ENCODE data around the gene MRPL10. TPM values are rescaled to one million over a fixed set of nuclear protein-coding genes. Genes with fewer than 3 reads are reported as not detected.

The MRPL10 gene
- polyA plus RNA-seq, 2 donors, result 17.5 to 30.4 TPM

- Histone ChIP-seq H3K4me1 (ENCODE audit: control insufficient read depth in 2 of 2, insufficient read depth in 2 of 2, low read length in 1 of 2) (peaks cover 3 to 7% of the 10 kb centered on the region in 2 donors), H3K9me3 (ENCODE audit: control insufficient read depth in 2 of 2, insufficient read depth in 1 of 2, low read depth in 1 of 2, low read length in 1 of 2) (no peaks in the 10 kb centered on the region), H3K27ac (ENCODE audit: low read depth in 2 of 2, low read length in 1 of 2) (no peak overlapping the region), H3K27me3 (ENCODE audit: control insufficient read depth in 1 of 2, insufficient read depth in 2 of 2, low read length in 2 of 2) (no peaks in the 10 kb centered on the region), H3K4me3 (ENCODE audit: low read depth in 1 of 2, low read length in 2 of 2) (no peak overlapping the region), H3K36me3 (ENCODE audit: control insufficient read depth in 2 of 2, insufficient read depth in 2 of 2, low read length in 1 of 2) (peaks cover 10 to 16% of the 10 kb centered on the region in 2 donors)
- 68 to 77% methylated on average over 3 of the region's 3 CpGs for WGBS, 2 donors
These were observed 1.5 kb downstream of the MRPL10 start for GRCh38 chr17:47829870-47830269.

- Histone ChIP-seq H3K36me3 (ENCODE audit: control insufficient read depth in 2 of 2, insufficient read depth in 2 of 2, low read length in 1 of 2) (peaks cover 21 to 27% of the 10 kb centered on the region in 2 donors), H3K27me3 (ENCODE audit: control insufficient read depth in 1 of 2, insufficient read depth in 2 of 2, low read length in 2 of 2) (no peaks in the 10 kb centered on the region), H3K9me3 (ENCODE audit: control insufficient read depth in 2 of 2, insufficient read depth in 1 of 2, low read depth in 1 of 2, low read length in 1 of 2) (no peaks in the 10 kb centered on the region), H3K27ac (ENCODE audit: low read depth in 2 of 2, low read length in 1 of 2) (no peak overlapping the region), H3K4me1 (ENCODE audit: control insufficient read depth in 2 of 2, insufficient read depth in 2 of 2, low read length in 1 of 2) (peaks cover 6 to 9% of the 10 kb centered on the region in 2 donors), H3K4me3 (ENCODE audit: low read depth in 1 of 2, low read length in 2 of 2) (no peak overlapping the region)
- 87 to 89% methylated on average over 4 of the region's 4 CpGs for WGBS, 2 donors
These were observed 7.8 kb downstream of the MRPL10 start for GRCh38 chr17:47823519-47823918.

DNA sequence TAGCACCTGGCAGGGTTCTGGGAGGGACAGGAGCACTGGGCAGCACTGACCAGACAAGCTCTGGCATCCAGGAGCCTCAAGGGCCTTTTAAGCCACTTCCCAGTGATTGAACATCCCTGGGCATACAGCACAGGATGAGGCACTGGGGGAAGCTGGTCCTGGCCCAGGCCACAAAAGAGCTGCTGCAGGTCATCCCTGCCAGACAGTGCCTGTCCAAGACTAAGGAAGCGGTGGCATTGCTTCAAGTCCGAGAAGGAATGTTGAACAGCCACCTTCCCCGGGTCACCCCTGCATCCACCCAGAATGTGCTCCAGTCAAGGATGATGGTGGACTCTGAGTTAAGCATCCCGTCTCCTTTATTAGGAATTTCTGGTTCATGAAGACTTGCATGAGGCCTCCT, 8.6 kb downstream of the MRPL10 start:
- H3K27ac ChIP-seq (ENCODE audit: low read depth in 2 of 2, low read length in 1 of 2), result no peak overlapping the region
- peaks cover 21 to 26% of the 10 kb centered on the region in 2 donors for H3K36me3 ChIP-seq (ENCODE audit: control insufficient read depth in 2 of 2, insufficient read depth in 2 of 2, low read length in 1 of 2)
- H3K27me3 ChIP-seq (ENCODE audit: control insufficient read depth in 1 of 2, insufficient read depth in 2 of 2, low read length in 2 of 2), result no peaks in the 10 kb centered on the region
- H3K4me1 ChIP-seq (ENCODE audit: control insufficient read depth in 2 of 2, insufficient read depth in 2 of 2, low read length in 1 of 2), result peaks cover 6 to 9% of the 10 kb centered on the region in 2 donors
- 86 to 89% methylated on average over 4 of the region's 4 CpGs for WGBS, 2 donors
- H3K4me3 ChIP-seq (ENCODE audit: low read depth in 1 of 2, low read length in 2 of 2), result no peak overlapping the region
- H3K9me3 ChIP-seq (ENCODE audit: control insufficient read depth in 2 of 2, insufficient read depth in 1 of 2, low read depth in 1 of 2, low read length in 1 of 2), result no peaks in the 10 kb centered on the region

- Histone ChIP-seq H3K36me3 (ENCODE audit: control insufficient read depth in 2 of 2, insufficient read depth in 2 of 2, low read length in 1 of 2) (peaks cover 22 to 28% of the 10 kb centered on the region in 2 donors), H3K4me3 (ENCODE audit: low read depth in 1 of 2, low read length in 2 of 2) (peak within 1 kb of the TSS; percentile 47 to 51), H3K9me3 (ENCODE audit: control insufficient read depth in 2 of 2, insufficient read depth in 1 of 2, low read depth in 1 of 2, low read length in 1 of 2) (no peaks in the 10 kb centered on the region), H3K4me1 (ENCODE audit: control insufficient read depth in 2 of 2, insufficient read depth in 2 of 2, low read length in 1 of 2) (peaks cover 6 to 9% of the 10 kb centered on the region in 2 donors), H3K27ac (ENCODE audit: low read depth in 2 of 2, low read length in 1 of 2) (peak within 1 kb of the TSS; percentile 23 to 62), H3K27me3 (ENCODE audit: control insufficient read depth in 1 of 2, insufficient read depth in 2 of 2, low read length in 2 of 2) (no peaks in the 10 kb centered on the region)
- 4 to 5% methylated on average over 20 to 21 of the region's 21 CpGs for WGBS, 2 donors
These were observed 9.6 kb downstream of the MRPL10 start, which contains the start of gene OSBPL7 for GRCh38 chr17:47821424-47822391. Gene OSBPL7, minus strand, starts transcription at chr17:47821794. Its CDS starts 1,516 bp downstream, at chr17:47820278.

DNA sequence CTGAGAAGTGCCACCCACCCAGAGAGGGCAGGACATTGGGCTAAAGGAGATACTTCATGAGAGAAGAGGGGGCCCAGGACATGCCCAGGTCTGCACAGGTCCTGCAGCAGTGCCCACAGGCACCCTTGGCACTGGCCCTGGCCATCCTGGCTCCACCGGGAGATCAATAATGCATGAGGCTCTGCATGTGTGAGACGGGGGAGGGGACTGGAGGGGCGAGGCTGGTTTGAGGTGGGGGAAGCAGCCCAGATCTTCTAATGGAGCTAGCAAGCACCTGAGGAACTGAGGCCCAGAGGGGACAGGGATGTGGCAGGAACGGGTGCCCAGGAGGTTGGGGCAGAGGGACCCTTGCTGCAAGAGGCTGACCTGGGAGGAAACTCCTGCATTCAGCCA, 10.3 kb downstream of the MRPL10 start:
- peaks cover 6 to 9% of the 10 kb centered on the region in 2 donors for H3K4me1 ChIP-seq (ENCODE audit: control insufficient read depth in 2 of 2, insufficient read depth in 2 of 2, low read length in 1 of 2)
- peaks cover 19 to 29% of the 10 kb centered on the region in 2 donors for H3K36me3 ChIP-seq (ENCODE audit: control insufficient read depth in 2 of 2, insufficient read depth in 2 of 2, low read length in 1 of 2)
- WGBS, 2 donors, result 1 to 8% methylated on average over 4 of the region's 4 CpGs
- H3K27me3 ChIP-seq (ENCODE audit: control insufficient read depth in 1 of 2, insufficient read depth in 2 of 2, low read length in 2 of 2), result no peaks in the 10 kb centered on the region
- H3K4me3 ChIP-seq (ENCODE audit: low read depth in 1 of 2, low read length in 2 of 2), result peak overlapping the region; percentile 47 to 51
- H3K9me3 ChIP-seq (ENCODE audit: control insufficient read depth in 2 of 2, insufficient read depth in 1 of 2, low read depth in 1 of 2, low read length in 1 of 2), result no peaks in the 10 kb centered on the region
- H3K27ac ChIP-seq (ENCODE audit: low read depth in 2 of 2, low read length in 1 of 2), result peak overlapping the region in 1 of 2 donors; percentile 62

- no peaks in the 10 kb centered on the region for H3K9me3 ChIP-seq (ENCODE audit: control insufficient read depth in 2 of 2, insufficient read depth in 1 of 2, low read depth in 1 of 2, low read length in 1 of 2)
- H3K4me3 ChIP-seq (ENCODE audit: low read depth in 1 of 2, low read length in 2 of 2), result no peak overlapping the region
- no peaks in the 10 kb centered on the region for H3K27me3 ChIP-seq (ENCODE audit: control insufficient read depth in 1 of 2, insufficient read depth in 2 of 2, low read length in 2 of 2)
- H3K27ac ChIP-seq (ENCODE audit: low read depth in 2 of 2, low read length in 1 of 2), result no peak overlapping the region
- H3K4me1 ChIP-seq (ENCODE audit: control insufficient read depth in 2 of 2, insufficient read depth in 2 of 2, low read length in 1 of 2), result peaks cover 6 to 9% of the 10 kb centered on the region in 2 donors
- peaks cover 23 to 29% of the 10 kb centered on the region in 2 donors for H3K36me3 ChIP-seq (ENCODE audit: control insufficient read depth in 2 of 2, insufficient read depth in 2 of 2, low read length in 1 of 2)
- 58 to 60% methylated on average over 11 to 12 of the region's 12 CpGs for WGBS, 2 donors
These were observed 11.1 kb downstream of the MRPL10 start for GRCh38 chr17:47820033-47820789.

DNA sequence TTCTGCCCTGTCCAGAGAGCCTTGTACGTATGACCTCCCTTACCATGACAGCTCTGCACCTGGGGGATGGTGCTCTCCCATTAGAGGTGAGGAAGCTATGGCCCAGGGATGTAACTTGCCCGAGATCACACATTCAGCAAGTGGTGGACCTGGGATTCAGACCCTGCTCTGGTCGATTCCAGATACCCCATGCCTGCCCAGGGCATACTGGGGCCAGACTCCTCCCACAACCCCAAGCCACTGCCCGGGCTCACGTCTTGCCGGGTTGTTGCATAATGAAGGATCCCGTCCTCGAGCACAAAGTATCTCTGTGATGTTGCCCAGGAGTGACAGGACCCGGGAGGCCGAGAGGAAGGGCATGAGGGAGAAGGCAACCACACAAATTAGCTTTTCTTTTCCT, 11.9 kb downstream of the MRPL10 start:
- Histone ChIP-seq H3K36me3 (ENCODE audit: control insufficient read depth in 2 of 2, insufficient read depth in 2 of 2, low read length in 1 of 2) (peaks cover 23 to 29% of the 10 kb centered on the region in 2 donors), H3K27ac (ENCODE audit: low read depth in 2 of 2, low read length in 1 of 2) (no peak overlapping the region), H3K4me3 (ENCODE audit: low read depth in 1 of 2, low read length in 2 of 2) (no peak overlapping the region), H3K9me3 (ENCODE audit: control insufficient read depth in 2 of 2, insufficient read depth in 1 of 2, low read depth in 1 of 2, low read length in 1 of 2) (no peaks in the 10 kb centered on the region), H3K4me1 (ENCODE audit: control insufficient read depth in 2 of 2, insufficient read depth in 2 of 2, low read length in 1 of 2) (peaks cover 6 to 9% of the 10 kb centered on the region in 2 donors), H3K27me3 (ENCODE audit: control insufficient read depth in 1 of 2, insufficient read depth in 2 of 2, low read length in 2 of 2) (no peaks in the 10 kb centered on the region)
- WGBS, 2 donors, result 77 to 81% methylated on average over 10 of the region's 10 CpGs

GRCh38 chr17:47818002-47818695, 13.2 kb downstream of the MRPL10 start:
- Histone ChIP-seq H3K9me3 (ENCODE audit: control insufficient read depth in 2 of 2, insufficient read depth in 1 of 2, low read depth in 1 of 2, low read length in 1 of 2) (no peaks in the 10 kb centered on the region), H3K4me3 (ENCODE audit: low read depth in 1 of 2, low read length in 2 of 2) (no peak overlapping the region), H3K27ac (ENCODE audit: low read depth in 2 of 2, low read length in 1 of 2) (no peak overlapping the region), H3K27me3 (ENCODE audit: control insufficient read depth in 1 of 2, insufficient read depth in 2 of 2, low read length in 2 of 2) (no peaks in the 10 kb centered on the region), H3K4me1 (ENCODE audit: control insufficient read depth in 2 of 2, insufficient read depth in 2 of 2, low read length in 1 of 2) (peaks cover 6 to 9% of the 10 kb centered on the region in 2 donors), H3K36me3 (ENCODE audit: control insufficient read depth in 2 of 2, insufficient read depth in 2 of 2, low read length in 1 of 2) (peaks cover 12 to 19% of the 10 kb centered on the region in 2 donors)
- 83 to 88% methylated on average over 11 of the region's 11 CpGs for WGBS, 2 donors

DNA sequence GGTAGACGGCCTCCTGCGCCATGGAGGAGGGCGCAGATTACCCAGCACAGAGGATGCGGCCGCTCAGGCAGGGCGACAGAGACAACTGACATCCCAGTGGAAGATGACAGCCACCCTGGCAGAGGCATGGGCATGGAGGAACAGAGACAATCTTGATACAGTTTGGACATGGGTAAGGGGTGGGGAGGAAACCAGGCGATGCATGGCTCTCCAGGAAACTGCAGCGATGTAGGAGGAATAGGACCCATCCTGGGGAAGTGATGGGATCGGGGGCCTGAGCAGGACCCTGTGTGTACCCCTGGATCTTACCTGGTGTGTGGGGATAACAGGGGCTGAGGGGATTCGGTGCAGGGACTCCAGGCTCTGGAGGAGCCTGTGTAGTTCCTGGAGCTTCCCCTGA, 14.4 kb downstream of the MRPL10 start:
- no peaks in the 10 kb centered on the region for H3K27me3 ChIP-seq (ENCODE audit: control insufficient read depth in 1 of 2, insufficient read depth in 2 of 2, low read length in 2 of 2)
- peaks cover 12 to 19% of the 10 kb centered on the region in 2 donors for H3K36me3 ChIP-seq (ENCODE audit: control insufficient read depth in 2 of 2, insufficient read depth in 2 of 2, low read length in 1 of 2)
- H3K9me3 ChIP-seq (ENCODE audit: control insufficient read depth in 2 of 2, insufficient read depth in 1 of 2, low read depth in 1 of 2, low read length in 1 of 2), result no peaks in the 10 kb centered on the region
- H3K4me3 ChIP-seq (ENCODE audit: low read depth in 1 of 2, low read length in 2 of 2), result no peak overlapping the region
- peaks cover 6% of the 10 kb centered on the region in 2 donors for H3K4me1 ChIP-seq (ENCODE audit: control insufficient read depth in 2 of 2, insufficient read depth in 2 of 2, low read length in 1 of 2)
- no peak overlapping the region for H3K27ac ChIP-seq (ENCODE audit: low read depth in 2 of 2, low read length in 1 of 2)
- WGBS, 2 donors, result 96 to 97% methylated on average over 10 of the region's 10 CpGs
